ENCODE measurements around the gene CLEC6A.

CLEC6A gene

DNA sequence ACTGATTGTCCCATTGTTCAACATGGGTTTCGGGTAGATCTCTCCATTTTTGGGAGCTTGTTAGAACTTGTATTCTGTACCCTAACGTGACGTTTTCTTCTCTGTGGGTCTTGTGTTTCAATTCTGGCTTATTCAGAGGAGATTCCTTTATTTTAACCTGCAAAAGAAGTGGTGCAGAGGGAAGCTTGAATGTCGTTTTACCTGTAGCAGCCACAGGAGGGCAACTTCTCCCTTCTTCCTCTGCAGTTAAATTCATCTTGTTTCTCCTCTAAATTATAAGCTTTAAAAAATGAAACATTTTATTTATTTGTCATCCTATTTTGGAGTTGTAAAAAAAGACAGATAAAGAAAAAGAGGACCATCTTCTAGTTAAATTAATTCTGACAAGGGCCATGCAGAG is 43.9 kb downstream of the CLEC6A start:
- Histone ChIP-seq H3K27me3 (no peaks in the 10 kb centered on the region), H3K4me3 (ENCODE audit: low read depth in 1 of 2, low read length in 1 of 2) (no peak overlapping the region), H3K36me3 (no peaks in the 10 kb centered on the region), H3K4me1 (ENCODE audit: control insufficient read depth in 1 of 2, insufficient read depth in 1 of 2, low read depth in 1 of 2, low read length in 1 of 2) (peaks cover 73 to 74% of the 10 kb centered on the region in 2 experiments), H3K27ac (peak overlapping the region; percentile 76), H3K9me3 (no peaks in the 10 kb centered on the region)
- TF ChIP-seq, protein P1, sequence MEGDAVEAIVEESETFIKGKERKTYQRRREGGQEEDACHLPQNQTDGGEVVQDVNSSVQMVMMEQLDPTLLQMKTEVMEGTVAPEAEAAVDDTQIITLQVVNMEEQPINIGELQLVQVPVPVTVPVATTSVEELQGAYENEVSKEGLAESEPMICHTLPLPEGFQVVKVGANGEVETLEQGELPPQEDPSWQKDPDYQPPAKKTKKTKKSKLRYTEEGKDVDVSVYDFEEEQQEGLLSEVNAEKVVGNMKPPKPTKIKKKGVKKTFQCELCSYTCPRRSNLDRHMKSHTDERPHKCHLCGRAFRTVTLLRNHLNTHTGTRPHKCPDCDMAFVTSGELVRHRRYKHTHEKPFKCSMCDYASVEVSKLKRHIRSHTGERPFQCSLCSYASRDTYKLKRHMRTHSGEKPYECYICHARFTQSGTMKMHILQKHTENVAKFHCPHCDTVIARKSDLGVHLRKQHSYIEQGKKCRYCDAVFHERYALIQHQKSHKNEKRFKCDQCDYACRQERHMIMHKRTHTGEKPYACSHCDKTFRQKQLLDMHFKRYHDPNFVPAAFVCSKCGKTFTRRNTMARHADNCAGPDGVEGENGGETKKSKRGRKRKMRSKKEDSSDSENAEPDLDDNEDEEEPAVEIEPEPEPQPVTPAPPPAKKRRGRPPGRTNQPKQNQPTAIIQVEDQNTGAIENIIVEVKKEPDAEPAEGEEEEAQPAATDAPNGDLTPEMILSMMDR (IDR thresholded peaks at IDR 0.05) = peak; percentile 39

DNA sequence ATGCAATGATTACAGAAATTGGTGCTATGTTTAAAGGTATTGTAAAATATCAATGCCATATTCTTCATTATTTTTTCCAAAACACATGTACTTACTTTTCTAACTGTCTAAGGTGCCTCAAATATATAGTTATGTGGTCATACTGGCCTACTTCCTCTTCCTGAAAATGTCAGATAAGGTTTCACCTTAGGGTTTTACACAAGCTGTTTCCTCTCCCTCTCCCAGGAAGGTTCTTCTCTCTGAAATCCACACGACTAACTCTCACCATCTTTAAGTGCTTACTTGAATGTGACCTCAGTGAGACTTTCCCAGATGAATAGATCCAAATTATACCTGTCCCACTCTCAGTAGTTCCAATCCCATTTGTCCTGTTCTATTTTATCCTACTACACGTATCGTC is 46.0 kb downstream of the CLEC6A start:
- H3K9me3 ChIP-seq = no peaks in the 10 kb centered on the region
- H3K4me3 ChIP-seq (ENCODE audit: low read depth in 1 of 2, low read length in 1 of 2) = peak overlapping the region; percentile 11 to 38
- H3K27me3 ChIP-seq = no peaks in the 10 kb centered on the region
- H3K36me3 ChIP-seq = no peaks in the 10 kb centered on the region
- H3K4me1 ChIP-seq (ENCODE audit: control insufficient read depth in 1 of 2, insufficient read depth in 1 of 2, low read depth in 1 of 2, low read length in 1 of 2) = peaks cover 53 to 54% of the 10 kb centered on the region in 2 experiments
- H3K27ac ChIP-seq = peak overlapping the region; percentile 76
- TF ChIP-seq, protein P1 (IDR thresholded peaks at IDR 0.05) = no peak

DNA sequence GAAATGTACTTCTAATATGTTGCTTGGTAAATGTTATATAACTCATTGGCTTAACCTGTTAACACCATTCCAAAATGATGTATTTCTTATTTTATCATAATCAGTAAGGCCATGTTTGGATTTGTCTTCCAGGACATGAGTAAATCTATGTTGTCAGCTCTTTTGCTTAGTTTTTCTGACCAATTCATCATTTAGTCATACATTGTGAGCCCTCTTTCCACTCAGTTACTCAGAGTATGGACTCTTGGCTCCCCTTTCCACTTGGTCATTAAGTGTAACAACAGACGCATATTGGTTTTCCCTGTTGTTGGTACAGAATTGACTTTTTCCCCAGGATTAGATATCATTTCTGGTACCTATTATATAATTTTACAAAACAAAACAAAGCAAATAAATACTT is 48.6 kb downstream of the CLEC6A start:
- TF ChIP-seq, protein P1 (IDR thresholded peaks at IDR 0.05) = no peak
- H3K9me3 ChIP-seq = no peaks in the 10 kb centered on the region
- H3K4me1 ChIP-seq (ENCODE audit: control insufficient read depth in 1 of 2, insufficient read depth in 1 of 2, low read depth in 1 of 2, low read length in 1 of 2) = peaks cover 61 to 66% of the 10 kb centered on the region in 2 experiments
- H3K27me3 ChIP-seq = no peaks in the 10 kb centered on the region
- H3K4me3 ChIP-seq (ENCODE audit: low read depth in 1 of 2, low read length in 1 of 2) = no peak overlapping the region
- no peak overlapping the region for H3K27ac ChIP-seq
- H3K36me3 ChIP-seq = no peaks in the 10 kb centered on the region

DNA sequence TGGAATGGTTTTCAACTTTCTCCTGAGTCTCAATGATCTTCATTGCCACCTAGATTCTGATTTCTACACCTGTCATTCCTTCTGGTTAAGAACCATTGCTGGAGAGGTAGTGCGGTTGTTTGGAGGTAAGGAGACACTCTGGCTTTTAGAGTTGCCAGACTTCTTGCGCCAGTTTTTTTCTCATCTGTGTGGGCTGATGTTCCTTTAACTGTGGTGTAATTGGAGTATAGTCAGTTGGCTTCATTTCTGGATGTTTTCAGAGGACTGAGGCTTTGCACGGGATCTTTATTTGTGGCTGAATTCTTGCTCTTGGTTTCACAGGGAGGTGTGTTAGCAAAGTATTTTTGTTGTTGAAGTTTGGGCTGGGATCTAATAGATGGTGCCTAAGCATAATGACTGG is 51.8 kb downstream of the CLEC6A start:
- Histone ChIP-seq H3K27ac (no peak overlapping the region), H3K4me3 (ENCODE audit: low read depth in 1 of 2, low read length in 1 of 2) (no peak overlapping the region), H3K36me3 (no peaks in the 10 kb centered on the region), H3K27me3 (no peaks in the 10 kb centered on the region), H3K9me3 (no peaks in the 10 kb centered on the region), H3K4me1 (ENCODE audit: control insufficient read depth in 1 of 2, insufficient read depth in 1 of 2, low read depth in 1 of 2, low read length in 1 of 2) (peaks cover 51 to 58% of the 10 kb centered on the region in 2 experiments)
- TF ChIP-seq, protein P1 (IDR thresholded peaks at IDR 0.05) = no peak

DNA sequence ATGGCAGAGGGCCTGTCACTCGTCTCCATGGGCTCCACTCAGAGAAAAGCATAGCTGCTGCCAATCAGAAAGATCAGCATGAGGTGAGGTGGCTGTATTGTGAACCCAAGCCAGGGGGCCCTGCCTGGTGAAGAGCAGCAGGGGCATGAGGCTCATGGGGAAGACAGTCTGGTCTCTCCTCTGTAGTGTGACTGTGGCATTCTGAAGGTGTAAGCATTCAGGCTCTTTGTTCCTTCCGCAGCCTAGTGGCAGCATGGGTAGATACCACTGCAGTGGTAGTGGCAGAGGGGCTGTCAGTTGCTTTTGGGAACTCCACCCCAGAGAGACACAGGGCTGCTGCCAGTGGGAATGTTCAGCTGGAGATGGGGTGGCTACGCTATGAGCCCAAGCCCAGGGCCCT is 52.5 kb downstream of the CLEC6A start:
- H3K27me3 ChIP-seq = no peaks in the 10 kb centered on the region
- H3K9me3 ChIP-seq = no peaks in the 10 kb centered on the region
- peaks cover 51 to 58% of the 10 kb centered on the region in 2 experiments for H3K4me1 ChIP-seq (ENCODE audit: control insufficient read depth in 1 of 2, insufficient read depth in 1 of 2, low read depth in 1 of 2, low read length in 1 of 2)
- H3K36me3 ChIP-seq = no peaks in the 10 kb centered on the region
- no peak overlapping the region for H3K4me3 ChIP-seq (ENCODE audit: low read depth in 1 of 2, low read length in 1 of 2)
- H3K27ac ChIP-seq = no peak overlapping the region
- TF ChIP-seq, protein P1 (IDR thresholded peaks at IDR 0.05) = no peak
